Testis (tissue), 3 donors: Measurements from ENCODE around the gene VASH2. TPM values are rescaled to one million over a fixed set of nuclear protein-coding genes. Genes with fewer than 3 reads are reported as not detected.
"Not testable (repeated sequence)": the region's sequence is repeated elsewhere in the genome, so short reads cannot be mapped to it uniquely, and the experiment has no call there.

Experiments used
- DNase-seq: peaks from one replicate; pipeline ENCODE4 v3.0.0-alpha.2; 2019
- H3K27ac ChIP-seq, 2 donors: fragments of 200-600 bp; sonication (generic); one replicate each; pipeline ENCODE4 v1.5.1; 2019
- H3K27me3 ChIP-seq: fragments of 200-600 bp; sonication (generic); one replicate; pipeline ENCODE4 v1.5.1; 2019
- H3K36me3 ChIP-seq: fragments of 200-600 bp; sonication (generic); one replicate; pipeline ENCODE4 v1.5.1; 2017; ENCODE audit warnings: low read depth; ENCODE audit errors: missing control alignments
- H3K4me1 ChIP-seq: fragments of 200-600 bp; sonication (generic); one replicate; pipeline ENCODE4 v1.5.1; 2019
- H3K4me3 ChIP-seq, 2 donors: fragments of 200-600 bp; sonication (generic); one replicate each; pipeline ENCODE4 v1.5.1; 2017 to 2019
- H3K9me3 ChIP-seq: fragments of 200-600 bp; sonication (generic); one replicate; pipeline ENCODE4 v1.5.1; 2017
- CTCF ChIP-seq, 3 experiments: fragments of 450-650 bp in 2 of 3; fragments of 200-600 bp in 1 of 3; sonication (generic) in 1 of 3; IDR thresholded peaks; one replicate each; pipeline ENCODE4 v1.5.1; 2016 to 2019; ENCODE audit warnings: antibody characterized with exemption in 3 of 3, mild to moderate bottlenecking in 2 of 3, moderate library complexity in 1 of 3
- POLR2A ChIP-seq: fragments of 450-650 bp; IDR thresholded peaks from one replicate; pipeline ENCODE4 v1.6.1; 2017; ENCODE audit warnings: antibody characterized with exemption, mild to moderate bottlenecking, moderate library complexity
- WGBS, 2 donors: methylation state at CpG; one replicate each; pipeline ENCODE4 v1.1.5; 2018; 5-methylcytosine and 5-hydroxymethylcytosine counted together
- intact Hi-C: fragments of 100-400 bp; cut with DNase I; formaldehyde crosslinking; loops from one replicate; pipeline ENCODE4 v1.15.1; 2023; ENCODE audit warnings: low total_unique reads
- polyA plus RNA-seq: library from polyadenylated mRNA; stranded (reverse); fragments of 350-450 nt; fragmentation: Illumina TruSeq; extraction: RNeasy Lipid Tissue Mini Kit (QIAGEN cat#74804); gene quantifications from one replicate; pipeline ENCODE4 v1.2.3, GENCODE V29; 2014; ENCODE audit warnings: low read depth, low replicate concordance; ENCODE audit not compliant: insufficient read depth
- total RNA-seq, 2 donors: library from RNA; depleted of rRNA; stranded (reverse); fragments of >200 nt; gene quantifications; one replicate each; pipeline ENCODE4 v1.2.3, GENCODE V29; 2016

VASH2 gene
- total and polyA plus RNA-seq, 3 donors from 2014 or later, result 9.5 to 30.9 (median 18.0) TPM

GRCh38 chr1:213019450-213019849, 69.1 kb downstream of the VASH2 start:
- Histone ChIP-seq H3K9me3 (no peaks in the 10 kb centered on the region), H3K4me1 (peaks cover 3% of the 10 kb centered on the region), H3K36me3 (no peaks in the 10 kb centered on the region), H3K4me3 (no peak overlapping the region), H3K27me3 (no peaks in the 10 kb centered on the region), H3K27ac (no peak overlapping the region)
- WGBS, 2 donors, result 92 to 94% methylated on average over 4 of the region's 4 CpGs
- intact Hi-C loops, result no loop called here
- no peak for TF ChIP-seq CTCF (IDR thresholded peaks at IDR 0.05)
- TF ChIP-seq POLR2A, result no peak
- no peak for DNase-seq

GRCh38 chr1:213020016-213020415, 69.7 kb downstream of the VASH2 start:
- no peak for DNase-seq
- 99 to 100% methylated on average over 3 of the region's 3 CpGs for WGBS, 2 donors
- intact Hi-C loops, result no loop called here
- H3K4me3 ChIP-seq, result no peak overlapping the region
- no peaks in the 10 kb centered on the region for H3K27me3 ChIP-seq
- H3K36me3 ChIP-seq, result no peaks in the 10 kb centered on the region
- H3K4me1 ChIP-seq, result no peaks in the 10 kb centered on the region
- TF ChIP-seq CTCF (IDR thresholded peaks at IDR 0.05) (no peak), POLR2A (no peak)
- no peaks in the 10 kb centered on the region for H3K9me3 ChIP-seq
- no peak overlapping the region for H3K27ac ChIP-seq

- H3K27me3 ChIP-seq, H3K27ac ChIP-seq, intact Hi-C loops, H3K36me3 ChIP-seq, H3K4me1 ChIP-seq, H3K4me3 ChIP-seq, DNase-seq, H3K9me3 ChIP-seq: not testable (repeated sequence)
- WGBS, 2 donors, result 84% methylated on average over 3 of the region's 3 CpGs
Measured at GRCh38 chr1:213027024-213027423, 76.7 kb downstream of the VASH2 start.

GRCh38 chr1:213032651-213033050, 82.3 kb downstream of the VASH2 start:
- H3K4me3 ChIP-seq, result no peak overlapping the region
- TF ChIP-seq CTCF (IDR thresholded peaks at IDR 0.05) (no peak), POLR2A (no peak)
- H3K9me3 ChIP-seq, result no peaks in the 10 kb centered on the region
- DNase-seq, result peak; percentile 72
- intact Hi-C loops, result no loop called here
- H3K4me1 ChIP-seq, result peaks cover 7% of the 10 kb centered on the region
- H3K27ac ChIP-seq, result no peak overlapping the region
- no peaks in the 10 kb centered on the region for H3K36me3 ChIP-seq
- no peaks in the 10 kb centered on the region for H3K27me3 ChIP-seq

- H3K27ac ChIP-seq, result no peak overlapping the region
- peaks cover 7% of the 10 kb centered on the region for H3K4me1 ChIP-seq
- TF ChIP-seq CTCF (IDR thresholded peaks at IDR 0.05) (no peak), POLR2A (no peak)
- no peaks in the 10 kb centered on the region for H3K36me3 ChIP-seq
- WGBS, 2 donors, result 93 to 100% methylated on average over 1 of the region's 1 CpG
- DNase-seq, result no peak
- intact Hi-C loops, result no loop called here
- H3K9me3 ChIP-seq, result no peaks in the 10 kb centered on the region
- no peak overlapping the region for H3K4me3 ChIP-seq
- H3K27me3 ChIP-seq, result no peaks in the 10 kb centered on the region
Measured at GRCh38 chr1:213034713-213035112, 84.4 kb downstream of the VASH2 start.
